IMR-90 (cell line): ENCODE results near the gene HLA-F. TPM values are rescaled to one million over a fixed set of nuclear protein-coding genes. Genes with fewer than 3 reads are reported as not detected.

ENCODE experiments used
- ATAC-seq: fragments of 200-7000 bp; cut with Tn5 transposase; 2 replicates; pipeline ENCODE4 v1.9.1; 2020; ENCODE audit warnings: low read depth, mild to moderate bottlenecking, moderate library complexity
- BruUV-seq: library from RNA; stranded (reverse); fragments of 400-500 nt; replicated peaks from 2 replicates; lab custom pipeline; 2021; lab: Mats Ljungman, UMichigan
- CTCF ChIA-PET: fragments of 300-600 bp; formaldehyde crosslinking; extraction: SDS; loops from one replicate; lab custom pipeline; 2021; ENCODE audit warnings: antibody characterized with exemption; lab: Yijun Ruan, JAX
- POLR2A ChIA-PET: fragments of 300-600 bp; sonication (Branson Sonifier 250); formaldehyde crosslinking; loops from one replicate; lab custom pipeline; 2022; ENCODE audit warnings: antibody characterized with exemption; ENCODE audit not compliant: unreplicated experiment; lab: Charles Lee
- DNase-seq: peaks from one replicate; pipeline ENCODE4 v3.0.0; 2013
- H2AFZ ChIP-seq: replicated peaks from 2 replicates; pipeline ENCODE3; 2013; ENCODE audit warnings: low read length, mild to moderate bottlenecking; ENCODE audit not compliant: poor library complexity
- H2AK5ac ChIP-seq: 2 replicates; pipeline ENCODE4 v1.6.1; 2013; ENCODE audit warnings: low read depth, low read length, inconsistent platforms
- H2AK9ac ChIP-seq: replicated peaks from 2 replicates; pipeline ENCODE3; 2013; ENCODE audit warnings: mild to moderate bottlenecking, low read depth, low read length, moderate library complexity; ENCODE audit not compliant: poor library complexity
- H2BK120ac ChIP-seq: 2 replicates; pipeline ENCODE4 v1.6.1; 2013; ENCODE audit warnings: low read depth, low read length, inconsistent platforms
- H2BK15ac ChIP-seq: 3 replicates; pipeline ENCODE4 v1.6.1; 2013; ENCODE audit warnings: low read depth, low read length, inconsistent platforms
- H2BK20ac ChIP-seq: 2 replicates; pipeline ENCODE4 v1.6.1; 2013; ENCODE audit warnings: low read depth, mild to moderate bottlenecking, inconsistent platforms, low read length, moderate library complexity
- H2BK5ac ChIP-seq: 2 replicates; pipeline ENCODE4 v1.6.1; 2013; ENCODE audit warnings: mild to moderate bottlenecking, low read depth, low read length, inconsistent platforms; ENCODE audit not compliant: poor library complexity, severe bottlenecking
- H3K14ac ChIP-seq: replicated peaks from 2 replicates; pipeline ENCODE4 v1.6.1; 2013; ENCODE audit warnings: low read depth, low read length, inconsistent platforms
- H3K18ac ChIP-seq: 2 replicates; pipeline ENCODE4 v1.6.1; 2013; ENCODE audit warnings: low read depth, low read length, control low read depth
- H3K23ac ChIP-seq: 2 replicates; pipeline ENCODE4 v1.6.1; 2013; ENCODE audit warnings: low read depth, low read length, inconsistent platforms
- H3K27ac ChIP-seq: 2 replicates; pipeline ENCODE4 v1.5.1; 2013; ENCODE audit warnings: mild to moderate bottlenecking, control low read depth, low read length; ENCODE audit not compliant: insufficient read depth
- H3K27me3 ChIP-seq: 2 replicates; pipeline ENCODE4 v1.6.1; 2013; ENCODE audit warnings: low read length; ENCODE audit not compliant: control insufficient read depth, insufficient read depth
- H3K36me3 ChIP-seq: 2 replicates; pipeline ENCODE4 v1.6.1; 2013; ENCODE audit warnings: low read length, mixed read lengths; ENCODE audit not compliant: control insufficient read depth, insufficient read depth
- H3K4ac ChIP-seq: 2 replicates; pipeline ENCODE4 v1.6.1; 2013; ENCODE audit warnings: low read depth, low read length, inconsistent platforms
- H3K4me1 ChIP-seq: 2 replicates; pipeline ENCODE4 v1.6.1; 2013; ENCODE audit warnings: low read length, mixed read lengths; ENCODE audit not compliant: control insufficient read depth, insufficient read depth
- H3K4me2 ChIP-seq: 2 replicates; pipeline ENCODE4 v1.6.1; 2013; ENCODE audit warnings: low read depth, mild to moderate bottlenecking, control low read depth, low read length, moderate library complexity
- H3K4me3 ChIP-seq: 2 replicates; pipeline ENCODE4 v1.5.1; 2013; ENCODE audit warnings: low read depth, mild to moderate bottlenecking, control low read depth, low read length, moderate library complexity; ENCODE audit not compliant: insufficient read depth
- H3K56ac ChIP-seq: 2 replicates; pipeline ENCODE4 v1.6.1; 2013; ENCODE audit warnings: low read length, inconsistent platforms; ENCODE audit not compliant: insufficient read depth; ENCODE audit errors: extremely low read depth
- H3K79me1 ChIP-seq, 2 experiments: 2 replicates each; pipeline ENCODE4 v1.6.1; 2013; ENCODE audit warnings: low read length in 2 of 2, inconsistent platforms in 1 of 2, low read depth in 1 of 2
- H3K9ac ChIP-seq: 2 replicates; pipeline ENCODE4 v1.6.1; 2013; ENCODE audit warnings: low read depth, low read length, control low read depth
- H3K9me1 ChIP-seq: 2 replicates; pipeline ENCODE4 v1.6.1; 2013; ENCODE audit warnings: low read length, inconsistent platforms; ENCODE audit not compliant: insufficient read depth
- H3K9me3 ChIP-seq: 2 replicates; pipeline ENCODE4 v1.6.1; 2013; ENCODE audit warnings: low read length; ENCODE audit not compliant: control insufficient read depth, insufficient read depth
- H4K20me1 ChIP-seq: 2 replicates; pipeline ENCODE4 v1.6.1; 2013; ENCODE audit warnings: low read length, inconsistent platforms; ENCODE audit not compliant: insufficient read depth
- H4K5ac ChIP-seq: 2 replicates; pipeline ENCODE4 v1.6.1; 2013; ENCODE audit warnings: mild to moderate bottlenecking, low read depth, low read length, control low read depth
- H4K8ac ChIP-seq, 2 experiments: 2 replicates each; pipeline ENCODE4 v1.6.1; 2013; ENCODE audit warnings: low read depth in 2 of 2, low read length in 2 of 2, control low read depth in 1 of 2, inconsistent platforms in 1 of 2
- H4K91ac ChIP-seq: 2 replicates; pipeline ENCODE4 v1.6.1; 2013; ENCODE audit warnings: low read depth, low read length, inconsistent platforms; ENCODE audit not compliant: insufficient read depth
- FOS ChIP-seq: fragments of 150-350 bp; IDR thresholded peaks from 2 replicates; pipeline ENCODE4 v1.6.1; 2016; ENCODE audit warnings: low read depth, low read length
- MAFK ChIP-seq: IDR thresholded peaks from 2 replicates; pipeline ENCODE4 v1.6.1; 2012; ENCODE audit warnings: low read depth, low read length, improper control_type of control experiment
- MXI1 ChIP-seq: IDR thresholded peaks from 2 replicates; pipeline ENCODE4 v1.6.1; 2012; ENCODE audit warnings: low read depth, mild to moderate bottlenecking, low read length, moderate library complexity, borderline replicate concordance
- RAD21 ChIP-seq: IDR thresholded peaks from 2 replicates; pipeline ENCODE4 v1.6.1; 2012; ENCODE audit warnings: low read length, improper control_type of control experiment
- RFX5 ChIP-seq: IDR thresholded peaks from 2 replicates; pipeline ENCODE4 v1.8.0; 2012; ENCODE audit warnings: low read depth, mild to moderate bottlenecking, low read length, moderate library complexity
- SMC3 ChIP-seq: fragments of 150-350 bp; IDR thresholded peaks from 2 replicates; pipeline ENCODE4 v1.6.1; 2016; ENCODE audit warnings: low read depth, mild to moderate bottlenecking, antibody characterized with exemption, low read length, moderate library complexity
- USF2 ChIP-seq: fragments of 150-350 bp; IDR thresholded peaks from 2 replicates; pipeline ENCODE4 v1.6.1; 2017; ENCODE audit warnings: mild to moderate bottlenecking, antibody characterized with exemption, low read length, low read depth
- WGBS, 2 experiments: methylation state at CpG; one replicate each; pipeline versions ENCODE4 v1.1.5 to v1.1.7; 2013; ENCODE audit warnings: missing lambda C conversion rate in 2 of 2; ENCODE audit not compliant: insufficient read length in 1 of 2; ENCODE audit errors: extremely low coverage in 2 of 2; 5-methylcytosine and 5-hydroxymethylcytosine counted together
- dilution Hi-C: fragments of 300-500 bp; cut with HindIII; formaldehyde crosslinking; loops from one replicate; pipeline ENCODE4 v1.14.3; 2018; ENCODE audit warnings: low sequenced_read_pairs; ENCODE audit not compliant: unreplicated experiment
- in situ Hi-C: fragments of 300-500 bp; cut with MboI; formaldehyde crosslinking; loops from 3 replicates; pipeline ENCODE4 v1.14.3; 2019; ENCODE audit warnings: low sequenced_read_pairs, inconsistent platforms, mixed read lengths
- intact Hi-C: fragments of 100-400 bp; cut with micrococcal nuclease; formaldehyde crosslinking; loops from 2 replicates; pipeline ENCODE4 v1.10.0; 2022
- polyA plus RNA-seq, 3 experiments: library from polyadenylated mRNA; depleted of rRNA; stranded (reverse); fragments of >200 nt; gene quantifications; 2 replicates each; pipeline ENCODE4 v1.2.3, GENCODE V29; 2012; ENCODE audit warnings: low replicate concordance in 1 of 3
- total RNA-seq: library from RNA; depleted of rRNA; stranded (reverse); fragments of >200 nt; gene quantifications from 2 replicates; pipeline ENCODE4 v1.2.3, GENCODE V29; 2012

HLA-F gene
- total and polyA plus RNA-seq, 2 of the 4 experiments (the other 2 are of a cell fraction) = not detected

- Histone ChIP-seq H2BK20ac (no peak overlapping the region), H3K18ac (no peak overlapping the region), H3K23ac (no peak overlapping the region), H4K8ac (no peak overlapping the region), H3K79me1 (no peaks in the 10 kb centered on the region), H3K56ac (no peak overlapping the region), H2BK5ac (no peak overlapping the region), H2BK120ac (no peak overlapping the region), H2AK9ac (no peak overlapping the region), H3K27ac (no peak overlapping the region), H3K4me2 (no peak overlapping the region), H4K5ac (no peak overlapping the region), H3K4me1 (peaks cover 5% of the 10 kb centered on the region; the same call in 1 of the 2 replicates), H3K9me3 (no peaks in the 10 kb centered on the region), H3K9me1 (no peaks in the 10 kb centered on the region), H4K20me1 (peaks cover under 1% of the 10 kb centered on the region; the same call in 1 of the 2 replicates), H2BK15ac (no peak overlapping the region), H3K4ac (no peak overlapping the region), H3K36me3 (peaks cover 2% of the 10 kb centered on the region; the same call in 1 of the 2 replicates), H2AK5ac (no peak overlapping the region), H4K91ac (no peak overlapping the region), H2AFZ (no peak overlapping the region), H3K27me3 (no peaks in the 10 kb centered on the region; the same call in 1 of the 2 replicates), H3K4me3 (no peak overlapping the region), H3K14ac (no peak overlapping the region), H3K9ac (no peak overlapping the region)
- ChIA-PET CTCF (no interaction called here), POLR2A (no interaction called here)
- BruUV-seq = no TSS peak
- intact Hi-C loops (no loop called here), in situ Hi-C loops (loop anchor here (25.0 kb wide), 1 partner anchor 268 kb away; no protein-coding TSS in a partner anchor), dilution Hi-C loops (no loop called here)
- DNase-seq (no peak), ATAC-seq (no peak)
- TF ChIP-seq RFX5 (no peak), FOS (no peak), SMC3 (no peak), USF2 (no peak), MXI1 (no peak), MAFK (no peak), RAD21 (no peak)
- no CpG with 5 or more reads among the region's 4 CpGs for WGBS, 2 experiments
Observed at GRCh38 chr6:29744621-29745020, 21.4 kb downstream of the HLA-F start.
